GM12872 (cell line): ENCODE data around the gene TRMT10C.

Source experiments
- TF ChIP-seq, protein P1 (sequence below): IDR thresholded peaks from 3 replicates; pipeline ENCODE4 v1.5.1; 2011; ENCODE audit warnings: low read depth, mild to moderate bottlenecking, low read length, moderate library complexity; ENCODE audit not compliant: insufficient read depth

The TRMT10C gene

DNA sequence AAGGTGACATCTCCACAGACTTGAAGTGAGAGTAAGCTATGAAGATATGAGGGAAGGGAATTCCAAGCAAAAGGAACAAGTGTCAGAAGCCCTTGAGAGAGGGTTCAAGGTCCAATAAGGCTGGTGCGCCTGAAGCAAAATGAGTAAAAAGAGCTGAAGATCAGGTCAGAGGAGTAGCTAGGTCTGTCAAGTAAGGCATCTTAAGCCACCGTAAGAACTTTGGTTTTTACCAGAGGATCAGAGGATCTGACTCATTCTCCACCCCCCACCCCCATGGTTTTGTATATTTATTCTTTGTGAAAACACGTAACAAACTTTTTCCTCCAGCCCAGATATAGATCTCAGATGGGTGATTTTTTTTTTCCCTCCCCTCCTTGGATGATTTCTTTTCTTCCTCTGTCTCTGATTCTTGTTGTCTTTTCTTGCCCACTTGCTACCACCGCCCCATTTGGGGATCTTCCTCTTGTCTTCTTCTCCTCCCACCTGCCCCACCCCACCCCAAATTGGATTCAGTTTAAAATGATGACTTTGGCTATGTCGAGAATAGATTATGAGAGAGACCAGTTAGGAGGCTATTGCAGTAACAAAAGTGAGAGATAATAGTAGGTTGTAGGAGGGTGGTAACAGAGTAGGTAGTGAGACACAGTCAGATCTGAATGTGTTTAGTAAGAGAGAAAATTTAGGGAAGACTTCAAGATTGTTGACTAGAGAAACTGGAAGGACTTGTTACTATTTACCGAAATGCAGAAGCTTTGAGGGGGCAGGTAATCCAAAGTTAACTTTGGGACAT lies 6.1 kb downstream of the TRMT10C start:
- TF ChIP-seq, protein P1, sequence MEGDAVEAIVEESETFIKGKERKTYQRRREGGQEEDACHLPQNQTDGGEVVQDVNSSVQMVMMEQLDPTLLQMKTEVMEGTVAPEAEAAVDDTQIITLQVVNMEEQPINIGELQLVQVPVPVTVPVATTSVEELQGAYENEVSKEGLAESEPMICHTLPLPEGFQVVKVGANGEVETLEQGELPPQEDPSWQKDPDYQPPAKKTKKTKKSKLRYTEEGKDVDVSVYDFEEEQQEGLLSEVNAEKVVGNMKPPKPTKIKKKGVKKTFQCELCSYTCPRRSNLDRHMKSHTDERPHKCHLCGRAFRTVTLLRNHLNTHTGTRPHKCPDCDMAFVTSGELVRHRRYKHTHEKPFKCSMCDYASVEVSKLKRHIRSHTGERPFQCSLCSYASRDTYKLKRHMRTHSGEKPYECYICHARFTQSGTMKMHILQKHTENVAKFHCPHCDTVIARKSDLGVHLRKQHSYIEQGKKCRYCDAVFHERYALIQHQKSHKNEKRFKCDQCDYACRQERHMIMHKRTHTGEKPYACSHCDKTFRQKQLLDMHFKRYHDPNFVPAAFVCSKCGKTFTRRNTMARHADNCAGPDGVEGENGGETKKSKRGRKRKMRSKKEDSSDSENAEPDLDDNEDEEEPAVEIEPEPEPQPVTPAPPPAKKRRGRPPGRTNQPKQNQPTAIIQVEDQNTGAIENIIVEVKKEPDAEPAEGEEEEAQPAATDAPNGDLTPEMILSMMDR = no peak

- TF ChIP-seq, protein P1 = no peak
These were observed 9.6 kb downstream of the TRMT10C start for GRCh38 chr3:101571028-101571895.

DNA sequence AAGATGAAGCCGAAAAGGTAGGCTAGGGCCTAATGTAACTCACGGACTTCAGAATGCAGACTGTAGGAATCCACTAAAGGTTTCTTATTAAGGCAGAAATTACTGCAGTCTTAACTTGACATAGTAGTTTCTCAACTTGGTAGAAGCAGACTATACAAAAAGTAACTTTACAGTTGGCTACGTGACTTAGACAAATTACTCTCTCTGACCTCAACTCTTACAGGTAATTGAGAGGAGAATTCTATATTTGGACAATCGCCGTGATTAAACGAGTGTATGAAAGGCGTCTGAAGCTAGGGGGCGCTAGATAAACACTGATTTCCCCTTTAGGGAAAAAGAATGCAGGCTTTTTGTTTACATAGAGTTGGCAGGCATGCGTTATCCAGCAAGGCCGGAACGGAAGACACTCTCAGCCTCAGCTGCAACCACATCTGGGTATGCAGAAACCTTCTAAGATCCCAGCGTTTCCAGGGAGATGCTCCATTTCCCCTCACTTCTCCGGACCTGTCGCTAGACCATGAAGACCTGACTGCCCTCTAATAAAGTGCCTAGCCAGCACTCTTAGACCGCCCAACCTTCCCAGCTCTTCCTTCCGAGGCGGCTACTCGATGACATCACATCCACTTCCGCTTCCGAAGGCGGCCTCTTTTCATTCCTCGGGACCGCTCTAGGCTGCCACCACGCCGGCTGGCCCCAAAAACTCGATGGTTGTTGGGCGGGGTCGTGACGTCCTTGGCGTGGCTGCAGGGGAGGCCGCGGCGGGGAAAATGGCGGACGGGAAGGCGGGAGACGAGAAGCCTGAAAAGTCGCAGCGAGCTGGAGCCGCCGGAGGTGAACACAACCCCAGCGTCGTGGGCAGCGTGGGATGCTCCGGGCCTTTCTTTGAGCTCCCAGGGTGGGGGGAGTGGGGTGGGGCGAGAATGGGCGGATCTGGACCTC lies 12.1 kb downstream of the TRMT10C start, which contains the start of gene PCNP:
PCNP (plus strand) TSS at position 732 of the 939 bp plus-strand sequence; CDS start at position 768, 36 bp downstream.
- TF ChIP-seq, protein P1 = peak; percentile 81

GRCh38 chr3:101574388-101575112 lies 12.9 kb downstream of the TRMT10C start:
- TF ChIP-seq, protein P1 = no peak

- TF ChIP-seq, protein P1 = no peak
These were observed 15.6 kb downstream of the TRMT10C start for GRCh38 chr3:101577286-101577685.

GRCh38 chr3:101588616-101589015 lies 26.9 kb downstream of the TRMT10C start:
- TF ChIP-seq, protein P1 = no peak
